Mesodermal cell (in vitro differentiated cells): ENCODE results near the gene EPHB2.

Experiments used
- H3K27ac ChIP-seq: 2 replicates; pipeline ENCODE4 v1.7.0; 2013; ENCODE audit warnings: mild to moderate bottlenecking, low read depth, low read length, moderate library complexity; ENCODE audit not compliant: severe bottlenecking
- H3K36me3 ChIP-seq: 2 replicates; pipeline ENCODE4 v1.7.1; 2013; ENCODE audit warnings: mild to moderate bottlenecking, low read length, moderate library complexity; ENCODE audit not compliant: control insufficient read depth, insufficient read depth
- H3K4me1 ChIP-seq: one replicate; pipeline ENCODE4 v1.7.1; 2013; ENCODE audit warnings: mild to moderate bottlenecking, low read length; ENCODE audit not compliant: insufficient read depth, control insufficient read depth, poor library complexity, severe bottlenecking
- H3K4me3 ChIP-seq: 2 replicates; pipeline ENCODE4 v1.7.0; 2013; ENCODE audit warnings: low read length, control low read depth, mild to moderate bottlenecking; ENCODE audit not compliant: insufficient read depth, poor library complexity, severe bottlenecking; ENCODE audit errors: extremely low read depth
- H3K9me3 ChIP-seq: 2 replicates; pipeline ENCODE4 v1.7.1; 2013; ENCODE audit warnings: mild to moderate bottlenecking, low read length, moderate library complexity; ENCODE audit not compliant: control insufficient read depth
- WGBS, 2 experiments: methylation state at CpG; one replicate each; pipeline ENCODE4 v1.1.5; 2013; ENCODE audit warnings: missing lambda C conversion rate in 2 of 2; ENCODE audit not compliant: insufficient coverage in 2 of 2; 5-methylcytosine and 5-hydroxymethylcytosine counted together

The EPHB2 gene

DNA sequence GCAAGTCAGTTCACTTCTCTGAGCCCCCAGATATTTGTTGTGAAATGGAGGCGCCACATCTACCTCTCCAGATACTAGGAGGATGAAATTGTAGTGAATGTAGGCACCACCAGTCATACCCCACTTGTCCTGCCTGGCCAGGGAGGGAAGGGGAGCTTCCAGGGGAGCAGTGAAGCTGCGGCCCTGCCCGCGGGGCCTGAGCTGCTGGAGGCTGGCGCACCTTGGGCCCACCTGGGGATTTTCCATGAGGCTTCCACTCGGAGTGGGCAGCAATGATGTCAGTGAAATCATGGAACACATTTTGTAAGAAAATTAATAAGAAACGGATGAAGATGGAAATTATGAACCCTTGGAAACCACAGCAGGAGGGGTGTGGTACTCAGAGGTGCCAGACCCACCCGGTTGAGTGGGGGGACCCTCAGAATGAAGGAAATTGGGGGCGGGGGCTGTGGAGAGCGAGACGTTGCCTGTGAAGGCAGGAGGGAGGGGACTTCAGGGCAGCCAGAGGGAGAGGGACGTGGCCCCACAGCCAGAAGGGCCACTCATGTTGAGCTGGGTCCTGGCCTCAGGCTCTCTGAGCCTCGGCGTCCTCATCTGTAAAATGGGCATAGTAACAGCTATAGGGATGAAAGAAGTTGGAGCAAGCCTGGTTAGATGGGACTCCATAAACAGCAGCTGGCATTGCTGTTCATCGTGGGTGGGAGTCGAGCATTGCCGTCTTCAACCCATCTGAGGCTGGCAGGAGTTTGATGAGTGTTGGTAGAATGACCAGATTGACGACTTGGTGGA is 101.6 kb downstream of the EPHB2 start:
- no peak overlapping the region for H3K27ac ChIP-seq
- no peak overlapping the region for H3K4me3 ChIP-seq
- H3K36me3 ChIP-seq, result no peaks in the 10 kb centered on the region
- 85 to 97% methylated on average over 14 of the region's 18 CpGs for WGBS, 2 experiments
- H3K4me1 ChIP-seq, result peaks cover 20% of the 10 kb centered on the region
- H3K9me3 ChIP-seq, result no peaks in the 10 kb centered on the region

DNA sequence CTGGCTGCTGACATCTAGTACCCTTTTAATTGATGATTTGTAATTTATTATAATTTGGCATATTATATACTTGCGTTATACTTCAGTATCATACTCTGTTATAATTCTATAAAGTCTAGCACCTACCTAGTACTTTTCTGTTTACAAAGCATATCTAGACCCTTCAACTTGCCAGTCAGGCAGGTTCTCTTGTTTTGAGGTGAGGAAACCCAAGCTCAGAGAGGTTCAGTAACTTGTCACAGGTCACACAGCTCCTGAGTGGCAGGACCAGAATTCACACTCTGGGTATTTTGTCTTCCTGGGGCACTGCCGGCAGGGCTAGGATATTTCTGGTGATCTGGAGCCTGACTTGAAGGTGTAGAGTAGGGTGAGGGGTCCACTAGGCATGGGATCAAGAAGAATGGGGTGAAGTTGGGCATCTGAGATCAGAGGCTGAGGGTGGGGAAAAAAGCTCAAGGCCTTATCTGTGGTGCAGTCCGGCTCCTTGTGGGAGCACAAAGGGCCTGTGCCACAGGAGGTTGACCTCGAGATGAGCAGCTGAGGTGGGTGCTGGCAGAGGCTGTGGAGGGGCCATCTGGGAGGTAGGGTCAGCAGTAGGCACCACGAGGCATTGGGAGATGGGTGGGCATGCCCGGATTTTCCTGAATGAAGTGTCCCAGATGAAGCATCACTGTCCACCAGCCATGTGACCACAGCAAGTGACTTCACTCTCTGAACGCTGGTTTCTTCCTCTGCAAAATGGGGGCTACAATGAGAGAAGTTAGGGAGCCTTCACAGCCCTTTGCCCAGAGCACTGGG is 102.6 kb downstream of the EPHB2 start:
- WGBS, 2 experiments, result 89 to 97% methylated on average over 5 to 6 of the region's 7 CpGs

DNA sequence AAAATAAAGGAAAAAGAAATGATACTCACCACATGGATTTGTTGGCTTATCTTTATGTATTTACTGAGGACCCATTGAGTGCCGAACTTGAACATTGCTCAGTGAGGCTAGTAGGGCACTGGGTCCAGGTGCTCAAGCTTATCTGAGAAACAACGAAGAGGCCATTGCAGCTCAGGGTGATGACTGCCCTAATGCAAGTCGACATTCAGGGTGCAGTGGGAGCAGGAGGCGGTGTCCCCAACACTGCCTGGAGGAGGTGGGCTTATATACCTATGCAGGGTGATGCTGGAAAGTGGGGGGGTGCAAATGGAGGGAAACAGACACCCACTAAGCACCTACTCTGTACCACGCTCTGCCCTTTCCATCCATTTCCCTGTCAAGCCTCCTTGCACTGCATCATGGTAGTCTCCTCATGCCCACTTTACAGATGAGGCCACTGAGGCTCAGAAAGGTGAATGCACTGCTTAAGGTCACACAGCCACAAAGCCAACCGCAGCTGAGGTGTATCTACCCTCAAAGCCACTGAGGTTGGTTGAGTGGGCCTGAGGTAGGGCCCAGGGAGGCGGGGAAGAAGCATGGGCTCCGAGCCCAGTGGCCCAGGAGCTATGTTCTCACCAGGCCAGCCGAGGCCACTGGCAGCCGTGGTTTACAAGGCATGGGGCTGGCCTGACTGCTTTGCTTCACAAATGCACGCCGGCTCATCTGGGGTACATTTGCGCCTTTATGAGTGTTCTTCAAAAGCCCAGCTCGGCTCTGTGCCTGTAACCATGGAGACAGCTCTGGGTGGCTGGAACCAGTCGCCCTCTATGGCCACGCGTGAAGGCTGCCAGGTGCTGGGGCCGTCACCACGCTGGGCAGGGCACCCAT is 103.8 kb downstream of the EPHB2 start:
- Histone ChIP-seq H3K9me3 (no peaks in the 10 kb centered on the region), H3K4me3 (no peak overlapping the region), H3K36me3 (no peaks in the 10 kb centered on the region), H3K27ac (no peak overlapping the region), H3K4me1 (peaks cover 16% of the 10 kb centered on the region)
- 87 to 90% methylated on average over 18 to 19 of the region's 19 CpGs for WGBS, 2 experiments

More for the DNA sequence above, 102.6 kb downstream of the EPHB2 start:
- Histone ChIP-seq H3K4me1 (peaks cover 23% of the 10 kb centered on the region), H3K4me3 (no peak overlapping the region), H3K9me3 (no peaks in the 10 kb centered on the region), H3K27ac (no peak overlapping the region), H3K36me3 (no peaks in the 10 kb centered on the region)

DNA sequence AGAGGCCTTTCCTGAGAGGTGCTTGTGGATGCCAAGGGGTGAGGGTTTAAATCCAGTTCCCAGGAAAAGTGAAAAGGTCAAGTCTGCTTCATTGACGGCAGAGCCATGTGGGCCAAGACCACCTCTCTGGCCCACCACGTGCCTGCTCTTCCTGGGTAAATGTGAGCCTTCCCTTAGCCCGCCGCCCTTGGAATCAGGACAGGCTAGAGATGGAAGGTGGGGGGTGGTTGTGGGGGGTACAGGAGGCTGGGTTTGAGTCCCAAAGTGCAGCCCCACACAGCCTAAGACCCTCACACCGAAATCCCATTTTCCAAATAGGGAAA is 104.4 kb downstream of the EPHB2 start:
- Histone ChIP-seq H3K36me3 (no peaks in the 10 kb centered on the region), H3K4me1 (peaks cover 16% of the 10 kb centered on the region), H3K27ac (no peak overlapping the region), H3K4me3 (no peak overlapping the region), H3K9me3 (no peaks in the 10 kb centered on the region)
- 95 to 100% methylated on average over 3 of the region's 5 CpGs for WGBS, 2 experiments

DNA sequence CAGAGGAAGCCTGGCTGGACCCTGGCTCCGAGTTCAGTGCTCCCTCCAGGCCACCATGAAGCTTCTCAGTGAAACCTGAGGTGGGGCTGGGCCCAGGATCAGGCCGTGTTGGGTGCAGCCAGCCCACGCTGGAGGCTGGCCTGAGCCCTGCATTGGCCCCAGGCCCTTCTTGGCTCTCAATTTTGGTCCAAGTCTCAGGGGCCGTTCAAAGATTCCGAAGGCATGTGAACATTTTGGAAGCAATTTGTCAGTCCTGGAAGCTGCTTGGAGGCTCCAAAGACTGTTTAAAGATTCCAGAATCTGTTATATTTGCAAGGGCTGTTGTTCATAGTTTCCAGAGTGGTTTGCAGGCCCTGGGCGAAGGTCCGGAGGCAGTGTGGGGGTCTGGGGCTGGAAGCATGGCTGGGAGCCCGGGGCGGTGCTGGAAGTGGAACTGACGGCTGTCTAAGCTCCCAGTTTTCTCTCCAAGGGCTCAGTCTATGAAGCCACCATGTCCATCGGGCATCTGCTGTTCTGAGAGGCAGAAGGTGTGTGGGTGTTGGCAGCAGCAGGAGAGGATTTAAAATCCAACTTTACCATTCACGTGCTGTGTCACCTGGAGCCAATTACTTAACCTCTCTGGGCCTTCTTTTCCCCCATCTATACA is 104.9 kb downstream of the EPHB2 start:
- no peaks in the 10 kb centered on the region for H3K9me3 ChIP-seq
- H3K36me3 ChIP-seq, result no peaks in the 10 kb centered on the region
- peaks cover 16% of the 10 kb centered on the region for H3K4me1 ChIP-seq
- H3K27ac ChIP-seq, result no peak overlapping the region
- 70 to 79% methylated on average over 11 to 12 of the region's 12 CpGs for WGBS, 2 experiments
- H3K4me3 ChIP-seq, result no peak overlapping the region

DNA sequence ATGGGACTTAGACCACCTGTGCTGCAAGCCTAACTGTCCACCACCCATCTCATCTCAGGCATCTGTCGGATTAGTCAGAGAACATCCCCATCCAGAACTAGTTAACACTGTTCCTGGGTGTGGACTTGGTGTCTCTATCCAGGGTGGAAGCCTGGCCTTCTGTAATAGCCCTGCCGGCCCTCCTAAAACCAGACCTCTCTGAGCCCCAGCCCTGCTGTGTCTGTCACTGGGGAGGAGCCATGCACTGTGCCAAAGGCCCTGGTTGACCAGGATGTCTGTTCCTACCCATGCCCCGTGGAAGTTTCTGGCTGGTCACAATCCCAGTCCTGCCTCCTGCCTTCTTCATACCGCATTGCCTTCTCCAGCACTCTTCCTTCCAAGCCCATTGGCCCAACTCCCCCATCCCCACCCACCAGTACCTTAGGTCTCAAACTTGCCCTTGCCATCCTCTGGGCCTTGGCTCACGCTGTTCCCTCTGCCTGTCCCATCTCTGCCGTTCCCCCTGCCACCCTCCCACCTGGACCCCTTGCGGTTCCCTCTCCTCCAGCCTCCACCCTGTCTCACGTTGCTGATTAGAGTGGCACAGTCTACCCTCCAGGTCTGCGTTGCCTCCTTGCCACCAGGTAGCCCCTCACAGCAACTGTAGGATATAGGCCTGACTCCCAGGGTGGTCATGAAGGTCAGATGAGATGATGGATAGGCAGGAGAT is 105.6 kb downstream of the EPHB2 start:
- Histone ChIP-seq H3K27ac (no peak overlapping the region), H3K4me3 (no peak overlapping the region), H3K36me3 (no peaks in the 10 kb centered on the region), H3K9me3 (no peaks in the 10 kb centered on the region), H3K4me1 (peaks cover 16% of the 10 kb centered on the region)
- WGBS, 2 experiments, result 87 to 96% methylated on average over 5 to 8 of the region's 9 CpGs

DNA sequence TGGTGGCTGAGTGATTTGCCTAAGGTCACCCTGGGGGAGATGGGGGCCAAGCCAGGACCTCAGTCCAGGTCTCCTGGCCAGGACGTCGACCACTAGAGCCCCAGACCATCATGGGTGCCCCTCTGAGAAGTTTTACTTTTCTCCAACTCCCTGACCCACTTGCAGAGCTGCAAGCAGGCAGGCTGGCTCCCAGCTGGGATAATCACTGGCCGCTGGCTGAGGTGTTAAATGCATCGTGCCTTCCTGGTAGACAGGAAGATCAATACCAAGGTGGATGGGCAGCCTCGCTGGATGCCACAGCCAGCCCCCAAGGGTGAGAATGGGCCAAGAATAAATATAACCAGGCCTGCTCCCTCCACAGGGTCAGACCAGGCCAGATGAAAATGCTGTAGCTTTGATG is 106.2 kb downstream of the EPHB2 start:
- Histone ChIP-seq H3K4me3 (no peak overlapping the region), H3K36me3 (no peaks in the 10 kb centered on the region), H3K4me1 (peaks cover 16% of the 10 kb centered on the region), H3K9me3 (no peaks in the 10 kb centered on the region), H3K27ac (no peak overlapping the region)
- WGBS, 2 experiments, result 84 to 86% methylated on average over 5 of the region's 5 CpGs

DNA sequence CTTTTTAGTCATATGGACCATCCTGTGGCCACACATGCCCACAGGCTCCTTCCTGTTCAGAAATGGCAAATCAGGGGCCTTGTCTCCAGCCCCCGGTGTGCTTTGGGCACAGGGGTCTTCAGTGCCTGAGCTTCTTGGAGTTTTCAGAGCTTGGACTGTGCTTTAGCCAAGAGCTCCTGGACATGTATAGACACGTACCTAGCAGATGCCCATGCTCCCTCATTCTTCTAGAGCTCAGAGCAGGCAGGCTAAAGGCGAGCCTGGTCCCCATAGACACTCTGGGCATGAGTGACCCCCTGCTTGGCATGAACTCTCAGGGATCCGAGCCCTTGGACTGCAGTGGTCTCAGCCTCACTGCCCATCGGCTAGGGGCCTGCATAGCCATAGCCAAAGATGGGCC is 106.8 kb downstream of the EPHB2 start:
- Histone ChIP-seq H3K4me3 (no peak overlapping the region), H3K27ac (no peak overlapping the region), H3K36me3 (no peaks in the 10 kb centered on the region), H3K9me3 (no peaks in the 10 kb centered on the region), H3K4me1 (peaks cover 16% of the 10 kb centered on the region)
- 88 to 98% methylated on average over 5 of the region's 5 CpGs for WGBS, 2 experiments

DNA sequence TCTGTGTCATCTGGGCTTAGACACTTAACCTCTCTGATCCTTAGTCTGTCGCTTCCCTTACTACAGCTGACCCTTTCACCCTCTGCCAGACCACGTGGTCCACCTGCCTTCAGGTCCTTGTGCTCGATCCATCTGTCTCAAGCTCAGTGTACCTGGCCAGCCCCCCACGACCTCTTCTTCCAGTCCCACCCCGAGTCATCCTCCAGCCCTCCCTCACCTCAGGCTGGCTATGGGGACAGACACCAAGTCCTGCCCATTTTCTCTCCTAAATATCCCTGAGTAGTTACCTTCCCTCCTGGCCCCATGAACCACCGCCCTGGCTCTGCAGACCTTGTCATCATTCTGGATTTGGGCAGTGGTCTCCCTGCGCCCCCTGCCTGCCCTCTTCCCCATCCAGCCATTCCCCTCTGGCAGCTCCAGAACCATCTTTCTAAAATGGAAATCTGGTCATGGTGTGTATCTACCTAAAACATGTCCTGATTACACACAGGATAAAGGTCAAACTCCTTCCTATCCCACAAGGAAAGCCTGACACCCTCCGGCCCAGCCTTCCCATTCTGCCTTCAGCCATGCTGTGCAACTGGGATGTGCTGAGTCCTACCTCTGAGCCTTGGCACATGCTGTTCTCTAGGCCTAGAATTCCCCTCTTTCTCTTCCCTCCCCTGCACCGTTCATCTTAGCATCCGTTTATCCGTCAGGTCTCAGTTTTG is 107.6 kb downstream of the EPHB2 start:
- Histone ChIP-seq H3K27ac (no peak overlapping the region), H3K4me1 (peaks cover 16% of the 10 kb centered on the region), H3K36me3 (no peaks in the 10 kb centered on the region), H3K9me3 (no peaks in the 10 kb centered on the region), H3K4me3 (no peak overlapping the region)
- 82 to 83% methylated on average over 9 to 11 of the region's 11 CpGs for WGBS, 2 experiments
